Activated CD4-positive, alpha-beta memory T cell treated with anti-CD3 and anti-CD28 coated beads, Interleukin-2, amount 10 ng/mL, durations not matched to agents 7 days and 5 days (primary cell): ENCODE measurements around the gene SLC4A8. TPM values are rescaled to one million over a fixed set of nuclear protein-coding genes. Genes with fewer than 3 reads are reported as not detected.

Experiments used
- CTCF ChIA-PET: fragments of 350-600 bp; sonication (Branson Sonifier 250); formaldehyde crosslinking; loops from one replicate; lab custom pipeline; 2021; ENCODE audit warnings: antibody characterized with exemption, inconsistent platforms; lab: Charles Lee
- POLR2A ChIA-PET: fragments of 350-600 bp; sonication (Branson Sonifier 250); formaldehyde crosslinking; loops from one replicate; lab custom pipeline; 2021; ENCODE audit warnings: antibody characterized with exemption; lab: Charles Lee
- DNase-seq: peaks from one replicate; pipeline ENCODE4 v3.0.0-alpha.2; 2020
- H3K27ac Mint-ChIP-seq: one replicate; pipeline ENCODE4 v1.8.0; 2021; ENCODE audit warnings: mild to moderate bottlenecking, mixed read lengths
- H3K27me3 Mint-ChIP-seq: one replicate; pipeline ENCODE4 v1.8.0; 2021; ENCODE audit warnings: mixed read lengths
- H3K36me3 Mint-ChIP-seq: one replicate; pipeline ENCODE4 v1.8.0; 2021; ENCODE audit warnings: low read depth, mixed read lengths
- H3K4me1 Mint-ChIP-seq: one replicate; pipeline ENCODE4 v1.8.0; 2021; ENCODE audit warnings: mixed read lengths
- H3K4me3 Mint-ChIP-seq: one replicate; pipeline ENCODE4 v1.8.0; 2021; ENCODE audit warnings: mild to moderate bottlenecking, mixed read lengths
- H3K9me3 Mint-ChIP-seq: one replicate; pipeline ENCODE4 v1.8.0; 2021; ENCODE audit warnings: mixed read lengths
- total RNA-seq, 2 experiments: library from RNA; stranded (reverse); gene quantifications; one replicate each; pipeline ENCODE4 v1.2.3, GENCODE V29; 2021

Gene SLC4A8
- total RNA-seq, 2 experiments from 2014 or later, result 5.2 to 5.4 TPM

GRCh38 chr12:51546097-51546496 is 121.5 kb downstream of the SLC4A8 start:
- no peaks in the 10 kb centered on the region for H3K36me3 Mint-ChIP-seq
- no peaks in the 10 kb centered on the region for H3K4me1 Mint-ChIP-seq
- H3K27ac Mint-ChIP-seq, result no peak overlapping the region
- ChIA-PET CTCF (interaction anchor here (0.6 kb wide), 1 partner anchor 182 kb away, joined by 3 read pairs; no protein-coding TSS in a partner anchor), POLR2A (no interaction called here)
- DNase-seq, result no peak
- no peaks in the 10 kb centered on the region for H3K9me3 Mint-ChIP-seq
- H3K27me3 Mint-ChIP-seq, result peaks cover 16% of the 10 kb centered on the region
- H3K4me3 Mint-ChIP-seq, result no peak overlapping the region

GRCh38 chr12:51547606-51548005 is 123.0 kb downstream of the SLC4A8 start:
- no peak overlapping the region for H3K27ac Mint-ChIP-seq
- no peaks in the 10 kb centered on the region for H3K36me3 Mint-ChIP-seq
- no peaks in the 10 kb centered on the region for H3K4me1 Mint-ChIP-seq
- DNase-seq, result no peak
- peaks cover 23% of the 10 kb centered on the region for H3K27me3 Mint-ChIP-seq
- CTCF ChIA-PET, result no interaction called here
- no peaks in the 10 kb centered on the region for H3K9me3 Mint-ChIP-seq
- POLR2A ChIA-PET, result no interaction called here
- H3K4me3 Mint-ChIP-seq, result no peak overlapping the region

- Mint-ChIP-seq H3K9me3 (no peaks in the 10 kb centered on the region), H3K27me3 (peaks cover 27% of the 10 kb centered on the region), H3K4me3 (no peak overlapping the region), H3K36me3 (no peaks in the 10 kb centered on the region), H3K4me1 (no peaks in the 10 kb centered on the region), H3K27ac (no peak overlapping the region)
- CTCF ChIA-PET, result no interaction called here
- DNase-seq, result no peak
- POLR2A ChIA-PET, result no interaction called here
These were observed 123.6 kb downstream of the SLC4A8 start for GRCh38 chr12:51548241-51548640.

GRCh38 chr12:51549637-51550036 is 125.0 kb downstream of the SLC4A8 start:
- no peak overlapping the region for H3K4me3 Mint-ChIP-seq
- DNase-seq, result no peak
- H3K27me3 Mint-ChIP-seq, result peaks cover 32% of the 10 kb centered on the region
- H3K9me3 Mint-ChIP-seq, result no peaks in the 10 kb centered on the region
- ChIA-PET POLR2A (no interaction called here), CTCF (no interaction called here)
- H3K36me3 Mint-ChIP-seq, result no peaks in the 10 kb centered on the region
- no peak overlapping the region for H3K27ac Mint-ChIP-seq
- no peaks in the 10 kb centered on the region for H3K4me1 Mint-ChIP-seq

Other genes starting within 250 kb of the SLC4A8 start
- gene POU6F1, start 206.8 kb upstream of the SLC4A8 start, total RNA-seq, result 1 to 10 TPM; 4.1 to 4.8 TPM
- 100 to 1,000 TPM; 247 TPM for gene DAZAP2, start 186.0 kb upstream of the SLC4A8 start, total RNA-seq
- gene SMAGP, start 154.4 kb upstream of the SLC4A8 start, total RNA-seq, result 1 to 10 TPM; 1.8 to 3.1 TPM
- gene BIN2, start 100.7 kb upstream of the SLC4A8 start, total RNA-seq, result 100 to 1,000 TPM; 206 to 214 TPM
- gene CELA1, start 78.2 kb upstream of the SLC4A8 start, total RNA-seq, result not detected
- 10 to 100 TPM; 17.8 to 18.6 TPM for gene GALNT6, start 33.4 kb upstream of the SLC4A8 start, total RNA-seq
- under 1 TPM; 0.33 to 0.58 TPM for gene SCN8A, start 166.4 kb downstream of the SLC4A8 start, total RNA-seq